Neural progenitor cell (in vitro differentiated cells): Measurements from ENCODE around the gene RRP8. TPM values are rescaled to one million over a fixed set of nuclear protein-coding genes. Genes with fewer than 3 reads are reported as not detected.

Experiments used
- DNase-seq: peaks from one replicate; pipeline ENCODE4 v3.0.0-alpha.2; 2016; ENCODE audit warnings: low spot score
- H2AFZ ChIP-seq: fragments of 200-600 bp; sonication (generic); replicated peaks from 2 replicates; pipeline ENCODE4 v1.6.1; 2016; ENCODE audit warnings: antibody characterized with exemption
- H3F3A ChIP-seq: fragments of 200-600 bp; sonication (generic); 2 replicates; pipeline ENCODE4 v1.6.1; 2016; ENCODE audit warnings: antibody characterized with exemption, low read depth
- H3K27ac ChIP-seq: fragments of 200-600 bp; sonication (generic); 2 replicates; pipeline ENCODE4 v1.5.1; 2016; ENCODE audit warnings: mild to moderate bottlenecking
- H3K27me3 ChIP-seq: fragments of 200-600 bp; sonication (generic); 2 replicates; pipeline ENCODE4 v1.6.1; 2016; ENCODE audit warnings: mild to moderate bottlenecking, moderate library complexity
- H3K36me3 ChIP-seq: fragments of 200-600 bp; sonication (generic); 2 replicates; pipeline ENCODE4 v1.5.1; 2016
- H3K4me1 ChIP-seq: fragments of 200-600 bp; sonication (generic); 2 replicates; pipeline ENCODE4 v1.6.1; 2016; ENCODE audit warnings: mixed run types
- H3K4me2 ChIP-seq: fragments of 200-600 bp; sonication (generic); 2 replicates; pipeline ENCODE4 v1.6.1; 2016
- H3K4me3 ChIP-seq: fragments of 200-600 bp; sonication (generic); 2 replicates; pipeline ENCODE4 v1.5.1; 2016
- H3K79me2 ChIP-seq: fragments of 200-600 bp; sonication (generic); 2 replicates; pipeline ENCODE4 v1.6.1; 2016; ENCODE audit warnings: low read depth
- H3K9ac ChIP-seq: fragments of 200-600 bp; sonication (generic); 2 replicates; pipeline ENCODE4 v1.6.1; 2016
- H3K9me3 ChIP-seq: fragments of 200-600 bp; sonication (generic); 2 replicates; pipeline ENCODE4 v1.5.1; 2016; ENCODE audit warnings: low read depth
- H4K20me1 ChIP-seq: fragments of 200-600 bp; sonication (generic); 2 replicates; pipeline ENCODE4 v1.6.1; 2016; ENCODE audit warnings: low read depth
- H3K27ac Mint-ChIP-seq: 3 replicates; pipeline ENCODE4 v1.8.0; 2021; ENCODE audit warnings: mixed read lengths
- H3K27me3 Mint-ChIP-seq: 2 replicates; pipeline ENCODE4 v1.8.0; 2022; ENCODE audit warnings: low read depth, mild to moderate bottlenecking, inconsistent platforms, moderate library complexity, mixed read lengths; ENCODE audit not compliant: insufficient read depth
- H3K36me3 Mint-ChIP-seq: 3 replicates; pipeline ENCODE4 v1.8.0; 2021; ENCODE audit warnings: mixed read lengths
- H3K4me1 Mint-ChIP-seq: 3 replicates; pipeline ENCODE4 v1.8.0; 2021; ENCODE audit warnings: mixed read lengths
- H3K4me3 Mint-ChIP-seq: 3 replicates; pipeline ENCODE4 v1.8.0; 2021; ENCODE audit warnings: mild to moderate bottlenecking, moderate library complexity, mixed read lengths
- H3K9me3 Mint-ChIP-seq: 3 replicates; pipeline ENCODE4 v1.8.0; 2020; ENCODE audit warnings: mixed read lengths
- CTCF ChIP-seq: fragments of 200-600 bp; sonication (generic); IDR thresholded peaks from 2 replicates; pipeline ENCODE4 v1.5.1; 2017; ENCODE audit warnings: antibody characterized with exemption, mild to moderate bottlenecking
- EZH2 ChIP-seq: fragments of 200-600 bp; sonication (generic); IDR thresholded peaks from 2 replicates; pipeline ENCODE4 v1.6.1; 2017; ENCODE audit warnings: antibody characterized with exemption, mild to moderate bottlenecking, moderate library complexity
- EZH2phosphoT487 ChIP-seq: fragments of 200-600 bp; sonication (generic); IDR thresholded peaks from 2 replicates; pipeline ENCODE4 v1.6.1; 2017; ENCODE audit warnings: antibody characterized with exemption
- total RNA-seq: library from RNA; depleted of rRNA; stranded (reverse); fragments of >200 nt; gene quantifications from 2 replicates; pipeline ENCODE4 v1.2.3, GENCODE V29; 2015; ENCODE audit warnings: low replicate concordance

Gene RRP8
- total RNA-seq, 1 donor from 2014 or later, result 16.0 TPM

DNA sequence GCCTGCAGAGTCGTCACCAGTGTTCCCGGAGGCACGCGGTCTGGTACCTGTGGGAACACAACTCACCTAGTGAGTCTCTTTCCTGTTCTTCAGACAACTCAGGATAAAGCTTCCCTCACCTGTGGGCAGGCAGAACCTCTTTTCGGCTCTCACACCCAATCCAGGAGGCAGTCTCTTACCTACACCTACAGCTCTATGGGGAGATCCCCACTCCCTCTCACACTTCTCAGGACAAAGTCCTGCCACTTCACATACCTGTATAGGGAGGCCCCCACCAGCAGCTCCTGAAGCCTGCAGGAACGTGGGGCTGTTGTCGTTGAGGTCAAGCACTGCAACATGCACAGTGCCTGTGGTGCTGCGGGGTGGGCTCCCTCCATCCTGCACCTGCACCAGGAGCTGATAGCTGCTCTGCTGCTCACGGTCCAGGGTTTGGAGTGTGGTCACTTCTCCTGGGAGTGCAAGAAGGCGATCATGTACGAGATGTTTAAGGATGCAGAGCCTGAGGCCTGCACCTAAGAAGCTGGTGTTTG, 28.0 kb upstream of the RRP8 start:
- Histone ChIP-seq H3K4me3 (no peak overlapping the region), H4K20me1 (peaks cover 4% of the 10 kb centered on the region), H3K27ac (no peak overlapping the region), H3K4me1 (peaks cover 3% of the 10 kb centered on the region), H3K9ac (no peak overlapping the region), H3K79me2 (no peaks in the 10 kb centered on the region), H2AFZ (no peak overlapping the region), H3K27me3 (peaks cover 40% of the 10 kb centered on the region), H3K9me3 (no peaks in the 10 kb centered on the region), H3K36me3 (no peaks in the 10 kb centered on the region), H3F3A (peaks cover 9% of the 10 kb centered on the region), H3K4me2 (no peak overlapping the region)
- TF ChIP-seq EZH2 (no peak), CTCF (no peak)
- H3K4me1 Mint-ChIP-seq, result no peaks in the 10 kb centered on the region
- DNase-seq, result no peak
- H3K9me3 Mint-ChIP-seq, result no peaks in the 10 kb centered on the region
- H3K4me3 Mint-ChIP-seq, result no peak overlapping the region
- H3K36me3 Mint-ChIP-seq, result peaks cover 31% of the 10 kb centered on the region
- peaks cover 7% of the 10 kb centered on the region for H3K27me3 Mint-ChIP-seq
- no peak overlapping the region for H3K27ac Mint-ChIP-seq

DNA sequence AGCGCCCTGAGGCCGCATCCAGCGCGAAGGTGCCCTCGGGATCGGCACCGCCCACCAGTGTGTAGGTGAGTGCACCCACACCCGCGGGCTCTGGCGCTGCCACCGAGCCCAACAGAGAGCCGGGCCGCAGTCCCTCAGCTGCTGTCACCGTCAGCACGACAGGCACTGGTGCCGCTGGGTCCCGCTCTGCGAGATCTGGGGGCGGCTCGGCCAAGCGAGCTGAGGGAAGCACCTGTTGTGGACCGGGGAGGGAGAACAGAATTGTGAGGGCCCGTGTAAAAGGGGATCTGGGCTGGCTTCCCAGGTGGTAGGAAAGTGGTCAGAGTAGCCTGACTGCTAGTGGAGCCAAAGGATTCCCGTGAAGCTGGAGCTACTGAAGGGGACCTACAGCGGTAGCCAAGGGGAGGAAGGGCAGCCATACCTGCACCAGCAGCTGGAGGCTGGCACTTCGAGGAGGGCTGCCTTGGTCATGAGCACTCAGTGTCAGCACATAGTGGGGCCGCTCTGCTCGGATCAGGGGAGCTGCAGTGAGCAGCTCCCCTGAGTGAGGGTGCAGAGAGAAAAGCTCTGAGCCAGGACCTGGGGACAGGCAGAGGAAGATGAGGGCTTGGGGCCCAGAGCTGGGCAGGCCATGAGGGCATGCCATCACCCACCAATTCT, 27.3 kb upstream of the RRP8 start:
- DNase-seq, result no peak
- Mint-ChIP-seq H3K27ac (no peak overlapping the region), H3K36me3 (peaks cover 34% of the 10 kb centered on the region), H3K9me3 (no peaks in the 10 kb centered on the region), H3K4me3 (no peak overlapping the region), H3K27me3 (peaks cover 7% of the 10 kb centered on the region), H3K4me1 (no peaks in the 10 kb centered on the region)
- Histone ChIP-seq H3K27me3 (peaks cover 40% of the 10 kb centered on the region), H3F3A (peaks cover 9% of the 10 kb centered on the region), H3K4me2 (peak overlapping the region; percentile 91), H3K27ac (no peak overlapping the region), H4K20me1 (peaks cover 4% of the 10 kb centered on the region), H2AFZ (peak overlapping the region; percentile 96), H3K4me3 (peak overlapping the region; percentile 51), H3K36me3 (no peaks in the 10 kb centered on the region), H3K9ac (no peak overlapping the region), H3K79me2 (no peaks in the 10 kb centered on the region), H3K4me1 (peaks cover 3% of the 10 kb centered on the region), H3K9me3 (no peaks in the 10 kb centered on the region)
- TF ChIP-seq CTCF (no peak), EZH2 (peak; percentile 53), EZH2phosphoT487 (peak; percentile 62)

DNA sequence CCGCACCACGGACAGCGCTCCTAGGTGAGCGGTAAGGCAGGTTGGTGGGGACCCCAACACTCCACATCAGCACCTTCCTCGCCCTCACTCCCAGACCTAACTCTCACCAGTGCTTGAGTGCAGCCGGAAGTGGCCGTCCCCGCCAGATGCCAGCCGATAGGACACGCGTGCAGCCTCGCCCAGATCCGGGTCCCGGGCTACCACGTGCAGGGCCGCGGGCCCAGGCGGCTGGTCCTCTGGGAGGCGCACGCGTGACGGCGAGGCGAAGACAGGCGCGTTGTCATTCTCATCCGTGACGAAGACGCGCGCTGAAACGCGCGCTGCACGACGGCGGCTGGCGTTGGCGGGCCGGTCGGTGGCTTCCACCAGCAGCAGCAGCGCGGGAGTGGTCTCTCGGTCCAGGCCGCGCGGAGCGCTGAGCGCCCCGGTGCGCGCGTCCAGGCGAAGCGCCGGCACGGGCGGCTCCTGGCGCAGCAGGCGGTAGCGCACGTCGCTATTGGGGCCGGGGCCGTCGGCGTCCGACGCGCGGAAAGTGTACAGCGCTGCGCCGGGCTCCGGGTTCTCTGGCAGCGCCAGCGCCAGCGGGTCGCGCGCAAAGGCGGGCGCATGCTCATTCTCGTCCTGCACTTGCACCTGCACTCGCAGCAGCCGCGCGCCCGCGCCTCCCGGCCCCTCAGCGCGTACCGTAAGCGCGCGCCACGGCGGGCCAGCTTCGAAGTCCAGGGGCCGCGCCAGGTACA, 26.6 kb upstream of the RRP8 start:
- no peak overlapping the region for H3K27ac Mint-ChIP-seq
- peaks cover 7% of the 10 kb centered on the region for H3K27me3 Mint-ChIP-seq
- H3K27ac ChIP-seq, result no peak overlapping the region
- no peaks in the 10 kb centered on the region for H3K4me1 Mint-ChIP-seq
- H3K4me2 ChIP-seq, result peak overlapping the region; percentile 91
- peaks cover 4% of the 10 kb centered on the region for H4K20me1 ChIP-seq
- TF ChIP-seq CTCF (no peak), EZH2phosphoT487 (peak; percentile 77), EZH2 (peak; percentile 83)
- peaks cover 35% of the 10 kb centered on the region for H3K36me3 Mint-ChIP-seq
- no peaks in the 10 kb centered on the region for H3K9me3 Mint-ChIP-seq
- no peak overlapping the region for H3K4me3 Mint-ChIP-seq
- H3F3A ChIP-seq, result peaks cover 9% of the 10 kb centered on the region
- peak overlapping the region; percentile 51 for H3K4me3 ChIP-seq
- no peak overlapping the region for H3K9ac ChIP-seq
- H3K27me3 ChIP-seq, result peaks cover 40% of the 10 kb centered on the region
- H2AFZ ChIP-seq, result peak overlapping the region; percentile 96
- H3K36me3 ChIP-seq, result no peaks in the 10 kb centered on the region
- H3K79me2 ChIP-seq, result no peaks in the 10 kb centered on the region
- peak; percentile 84 for DNase-seq
- H3K4me1 ChIP-seq, result peaks cover 3% of the 10 kb centered on the region
- no peaks in the 10 kb centered on the region for H3K9me3 ChIP-seq
